GM23248 (cell line): ENCODE data around the gene TMED10.

Source experiments
- EZH2 ChIP-seq: fragments of 200-600 bp; sonication (generic); IDR thresholded peaks from 2 replicates; pipeline ENCODE4 v1.6.1; 2018; ENCODE audit warnings: antibody characterized with exemption, mild to moderate bottlenecking; ENCODE audit not compliant: insufficient read depth, poor library complexity, severe bottlenecking
- EZH2phosphoT487 ChIP-seq: fragments of 200-600 bp; sonication (generic); IDR thresholded peaks from 2 replicates; pipeline ENCODE4 v1.6.1; 2018; ENCODE audit warnings: antibody characterized with exemption, moderate library complexity, mild to moderate bottlenecking, low read depth; ENCODE audit not compliant: insufficient read depth

- TF ChIP-seq EZH2phosphoT487 (no peak), EZH2 (no peak)
Observed at GRCh38 chr14:75224561-75224960, 48.1 kb upstream of the TMED10 start.
